Right atrium auricular region (tissue), 2 donors: Measurements from ENCODE around the gene COX7A2. TPM values are rescaled to one million over a fixed set of nuclear protein-coding genes. Genes with fewer than 3 reads are reported as not detected.

Experiments
- DNase-seq: peaks from one replicate; pipeline ENCODE4 v3.0.0-alpha.2; 2019; ENCODE audit warnings: low spot score
- H3K27ac ChIP-seq, 2 donors: fragments of 200-600 bp; sonication (generic); 1 replicate in 1 of 2; 2 replicates in 1 of 2; pipeline ENCODE4 v1.5.1; 2016 to 2019
- H3K27me3 ChIP-seq, 2 donors: fragments of 200-600 bp; sonication (generic); one replicate each; pipeline versions ENCODE4 v1.5.1 to v1.6.0; 2017 to 2019
- H3K36me3 ChIP-seq: fragments of 200-600 bp; sonication (generic); one replicate; pipeline ENCODE4 v1.5.1; 2016
- H3K4me1 ChIP-seq, 2 donors: fragments of 200-600 bp; sonication (generic); one replicate each; pipeline versions ENCODE4 v1.5.1 to v1.6.0; 2017 to 2019
- H3K4me3 ChIP-seq, 2 donors: fragments of 200-600 bp; sonication (generic); 1 replicate in 1 of 2; 2 replicates in 1 of 2; pipeline ENCODE4 v1.5.1; 2017 to 2019; ENCODE audit warnings: mild to moderate bottlenecking in 1 of 2, moderate library complexity in 1 of 2
- H3K9me3 ChIP-seq, 2 donors: fragments of 200-600 bp; sonication (generic); one replicate each; pipeline ENCODE4 v1.5.1; 2019
- CTCF ChIP-seq, 2 donors: fragments of 200-600 bp; sonication (generic); IDR thresholded peaks; one replicate each; pipeline ENCODE4 v1.5.1; 2019; ENCODE audit warnings: antibody characterized with exemption in 2 of 2
- total RNA-seq, 2 donors: library from RNA; depleted of rRNA; stranded (reverse); fragments of >200 nt; gene quantifications; one replicate each; pipeline ENCODE4 v1.1.0, GENCODE V29; 2016

Gene COX7A2
- total RNA-seq, 2 donors from 2014 or later: 647 to 2,028 TPM

- no peak for TF ChIP-seq CTCF (IDR thresholded peaks at IDR 0.05)
- H3K27ac ChIP-seq: peak overlapping the region; percentile 2 to 23
- DNase-seq: no peak
- H3K9me3 ChIP-seq: no peaks in the 10 kb centered on the region
- H3K4me1 ChIP-seq: peaks cover 0 to 28% of the 10 kb centered on the region in 2 donors
- H3K27me3 ChIP-seq: no peaks in the 10 kb centered on the region
- H3K36me3 ChIP-seq: peaks cover 21% of the 10 kb centered on the region
- no peak overlapping the region for H3K4me3 ChIP-seq
These were observed 24.8 kb upstream of the COX7A2 start for GRCh38 chr6:75268121-75268987.

DNA sequence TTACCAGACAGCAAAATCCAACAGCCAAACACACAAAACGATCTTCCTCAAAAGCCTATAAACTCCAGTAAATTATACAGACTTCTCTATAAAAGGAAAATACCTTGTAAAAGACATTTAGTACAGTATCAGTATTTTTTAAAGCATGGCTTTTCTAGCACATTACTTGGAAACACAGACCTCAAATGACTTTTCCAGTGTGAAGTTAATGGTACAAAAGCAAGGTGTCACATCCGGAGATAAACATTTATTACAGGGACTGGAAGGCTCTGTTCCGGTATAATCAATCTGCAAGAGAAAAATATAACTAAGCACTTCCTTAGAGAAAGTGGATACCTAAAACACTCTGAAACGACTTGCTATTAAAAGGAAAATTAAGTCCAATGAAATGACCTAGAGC, 23.9 kb upstream of the COX7A2 start:
- Histone ChIP-seq H3K27ac (peak overlapping the region; percentile 2 to 23), H3K4me1 (peaks cover 0 to 28% of the 10 kb centered on the region in 2 donors), H3K4me3 (no peak overlapping the region), H3K9me3 (no peaks in the 10 kb centered on the region), H3K27me3 (no peaks in the 10 kb centered on the region), H3K36me3 (peaks cover 24% of the 10 kb centered on the region)
- no peak for TF ChIP-seq CTCF (IDR thresholded peaks at IDR 0.05)
- no peak for DNase-seq

DNA sequence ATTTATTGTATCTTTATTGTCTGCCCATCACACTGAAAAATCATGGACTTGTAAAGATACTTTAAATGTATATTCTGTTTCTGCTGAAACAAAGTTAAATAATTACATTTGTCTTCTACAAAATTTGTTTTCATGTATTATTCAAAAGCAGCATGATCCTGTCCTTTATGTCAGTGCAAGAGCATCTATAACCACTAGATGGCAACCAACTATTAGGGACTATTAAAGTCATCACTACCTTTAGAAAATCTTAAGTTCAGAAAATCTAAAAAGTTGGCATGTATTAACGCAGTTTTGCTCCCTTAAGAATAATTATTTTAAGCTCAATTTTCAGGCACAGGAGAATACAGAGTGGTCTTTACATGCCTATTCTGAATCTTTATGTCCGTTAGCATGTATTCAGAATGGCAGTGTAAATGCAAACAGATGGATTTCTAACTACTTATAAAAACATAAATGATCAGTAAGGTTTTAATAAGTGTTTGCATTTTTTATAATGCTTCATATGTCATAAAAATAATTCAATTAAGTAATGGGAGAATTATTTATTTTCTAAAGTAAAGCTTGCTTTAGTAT, 23.2 kb upstream of the COX7A2 start:
- Histone ChIP-seq H3K4me1 (peaks cover 0 to 25% of the 10 kb centered on the region in 2 donors), H3K27ac (no peak overlapping the region), H3K4me3 (no peak overlapping the region), H3K36me3 (peaks cover 20% of the 10 kb centered on the region), H3K27me3 (no peaks in the 10 kb centered on the region), H3K9me3 (no peaks in the 10 kb centered on the region)
- no peak for DNase-seq
- TF ChIP-seq CTCF (IDR thresholded peaks at IDR 0.05): peak; percentile 77 to 86

DNA sequence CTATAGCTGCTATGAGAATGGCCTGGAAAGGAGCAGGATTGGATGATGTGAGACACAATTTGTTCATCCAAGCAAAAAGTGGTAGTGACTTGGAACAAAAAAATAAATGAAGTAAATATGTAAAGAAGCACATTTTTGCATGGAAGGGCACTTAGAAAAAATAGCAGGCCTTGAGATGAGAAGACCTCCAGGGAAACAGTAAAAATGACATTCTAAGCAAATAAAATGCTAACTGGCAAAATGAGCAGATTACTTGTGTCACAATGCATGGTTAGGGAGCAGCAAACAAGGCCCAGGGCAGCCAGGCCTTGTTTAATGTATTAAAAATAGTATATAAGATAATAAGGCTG, 19.8 kb upstream of the COX7A2 start:
- Histone ChIP-seq H3K4me3 (no peak overlapping the region), H3K36me3 (peaks cover 44% of the 10 kb centered on the region), H3K4me1 (peaks cover 0 to 17% of the 10 kb centered on the region in 2 donors), H3K27ac (no peak overlapping the region), H3K27me3 (no peaks in the 10 kb centered on the region), H3K9me3 (no peaks in the 10 kb centered on the region)
- TF ChIP-seq CTCF (IDR thresholded peaks at IDR 0.05): no peak
- DNase-seq: no peak

DNA sequence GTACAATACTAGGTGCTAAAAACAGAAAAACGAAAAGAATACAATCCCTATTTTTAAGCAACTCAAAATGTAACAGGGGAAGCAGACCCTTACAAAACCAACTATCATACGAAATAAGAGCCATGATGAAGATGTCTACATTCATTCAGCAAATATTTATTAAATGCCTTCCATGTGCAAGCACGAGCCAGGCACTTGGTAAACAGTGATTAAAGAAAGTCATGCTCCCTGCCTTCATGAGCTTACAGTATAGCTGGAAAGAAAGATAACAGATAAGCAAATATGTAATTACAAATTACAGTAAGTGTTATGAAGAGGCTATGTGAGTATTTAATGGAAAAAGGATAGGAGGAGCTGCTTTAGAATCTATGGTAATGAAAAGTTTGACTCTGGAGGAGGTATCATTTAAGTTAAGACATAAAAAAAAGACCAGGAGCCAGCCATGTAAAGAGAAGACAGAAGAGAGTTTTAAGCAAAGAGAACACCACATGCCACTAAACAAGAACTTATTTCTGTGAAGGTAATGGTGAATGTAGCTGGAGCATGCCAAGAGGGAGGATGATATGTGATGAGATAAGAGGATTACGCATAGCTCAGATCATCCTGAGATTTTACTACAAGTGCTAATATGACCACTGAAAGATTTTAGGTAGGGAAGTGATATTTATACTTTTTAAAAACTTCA, 19.3 kb upstream of the COX7A2 start:
- no peak for TF ChIP-seq CTCF (IDR thresholded peaks at IDR 0.05)
- Histone ChIP-seq H3K27ac (no peak overlapping the region), H3K36me3 (peaks cover 49% of the 10 kb centered on the region), H3K9me3 (no peaks in the 10 kb centered on the region), H3K27me3 (no peaks in the 10 kb centered on the region), H3K4me3 (no peak overlapping the region), H3K4me1 (peaks cover 0 to 11% of the 10 kb centered on the region in 2 donors)
- DNase-seq: no peak
